MM.1S (cell line): ENCODE data around the gene JAML.

Source experiments
- EZH2 ChIP-seq: fragments of 300-600 bp; sonication (generic); optimal IDR thresholded peaks from 2 replicates; pipeline ENCODE3; 2017; ENCODE audit warnings: low read depth, mild to moderate bottlenecking, antibody characterized with exemption, low read length, mixed read lengths
- EZH2phosphoT487 ChIP-seq: fragments of 300-600 bp; sonication (generic); IDR thresholded peaks from 2 replicates; pipeline ENCODE4 v1.6.1; 2018; ENCODE audit warnings: antibody characterized with exemption, low read length
- TF ChIP-seq, protein P1 (sequence below): fragments of 300-600 bp; sonication (generic); IDR thresholded peaks from 2 replicates; pipeline ENCODE4 v1.5.1; 2016; ENCODE audit warnings: antibody characterized with exemption, low read length, mixed read lengths

DNA sequence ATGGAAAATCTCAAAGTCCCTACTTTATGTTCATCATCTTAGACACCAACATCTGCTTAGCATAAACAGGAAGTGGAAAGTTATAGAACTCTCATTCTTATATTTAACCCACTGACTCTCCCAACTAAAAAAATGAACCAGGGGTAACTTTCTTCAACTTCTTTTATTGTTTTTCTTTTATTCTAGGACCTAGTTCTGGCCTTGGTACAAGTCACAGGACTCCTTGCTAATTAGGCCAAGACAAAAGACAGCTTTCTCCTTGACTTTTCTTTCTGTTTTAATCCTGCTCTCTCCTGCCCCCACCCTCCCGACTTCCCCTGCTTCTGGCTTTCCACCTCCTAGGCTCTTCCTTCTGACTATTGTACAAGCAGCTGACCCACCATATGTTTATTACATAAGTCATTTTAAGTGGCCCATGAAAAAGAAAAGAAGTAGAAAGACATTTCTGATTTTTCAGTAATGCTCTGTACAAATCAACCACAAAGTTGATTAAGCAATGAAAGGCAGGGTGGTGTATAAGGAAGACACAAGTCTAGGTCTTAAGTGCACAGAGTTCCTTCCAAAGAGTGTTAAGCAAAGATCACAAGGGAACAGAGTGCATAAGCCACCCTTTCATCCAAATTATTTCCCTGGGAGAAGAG lies 18.3 kb downstream of the JAML start:
- TF ChIP-seq, protein P1, sequence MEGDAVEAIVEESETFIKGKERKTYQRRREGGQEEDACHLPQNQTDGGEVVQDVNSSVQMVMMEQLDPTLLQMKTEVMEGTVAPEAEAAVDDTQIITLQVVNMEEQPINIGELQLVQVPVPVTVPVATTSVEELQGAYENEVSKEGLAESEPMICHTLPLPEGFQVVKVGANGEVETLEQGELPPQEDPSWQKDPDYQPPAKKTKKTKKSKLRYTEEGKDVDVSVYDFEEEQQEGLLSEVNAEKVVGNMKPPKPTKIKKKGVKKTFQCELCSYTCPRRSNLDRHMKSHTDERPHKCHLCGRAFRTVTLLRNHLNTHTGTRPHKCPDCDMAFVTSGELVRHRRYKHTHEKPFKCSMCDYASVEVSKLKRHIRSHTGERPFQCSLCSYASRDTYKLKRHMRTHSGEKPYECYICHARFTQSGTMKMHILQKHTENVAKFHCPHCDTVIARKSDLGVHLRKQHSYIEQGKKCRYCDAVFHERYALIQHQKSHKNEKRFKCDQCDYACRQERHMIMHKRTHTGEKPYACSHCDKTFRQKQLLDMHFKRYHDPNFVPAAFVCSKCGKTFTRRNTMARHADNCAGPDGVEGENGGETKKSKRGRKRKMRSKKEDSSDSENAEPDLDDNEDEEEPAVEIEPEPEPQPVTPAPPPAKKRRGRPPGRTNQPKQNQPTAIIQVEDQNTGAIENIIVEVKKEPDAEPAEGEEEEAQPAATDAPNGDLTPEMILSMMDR: no peak
- TF ChIP-seq EZH2phosphoT487: no peak
- no peak for TF ChIP-seq EZH2
